ENCODE measurements around the gene KCNJ9.

GRCh38 chr1:160070243-160071163 is 10.8 kb upstream of the KCNJ9 start:
- TF ChIP-seq CTCF (IDR thresholded peaks at IDR 0.05; ENCODE audit: low read length) (no peak), EZH2 (optimal IDR thresholded peaks at IDR 0.05; ENCODE audit: low read depth, low read length) (no peak), EZH2phosphoT487 (IDR thresholded peaks at IDR 0.05; ENCODE audit: low read length) (no peak)
